H1 (cell line): ENCODE results near the gene PLAC1. TPM values are rescaled to one million over a fixed set of nuclear protein-coding genes. Genes with fewer than 3 reads are reported as not detected.

Experiments used
- CTCF ChIA-PET: fragments of 300-600 bp; sonication (Branson Sonifier 250); formaldehyde crosslinking; loops from one replicate; lab custom pipeline; 2021; ENCODE audit not compliant: partially characterized antibody; lab: Charles Lee
- POLR2A ChIA-PET: fragments of 300-600 bp; sonication (Branson Sonifier 250); formaldehyde crosslinking; loops from one replicate; lab custom pipeline; 2021; ENCODE audit warnings: inconsistent platforms; ENCODE audit not compliant: partially characterized antibody; lab: Charles Lee
- DNase-seq, 2 experiments: peaks; one replicate each; pipeline versions ENCODE4 v3.0.0 to v3.0.0-alpha.2; 2010 to 2022; ENCODE audit warnings: low spot score in 2 of 2, low read depth in 1 of 2, mixed read lengths in 1 of 2
- FAIRE-seq: peaks from 2 replicates; lab custom pipeline; 2011; peaks lifted over from hg19 to GRCh38; lab: Jason Lieb, UNC
- H2AFZ ChIP-seq: 2 replicates; pipeline ENCODE4 v1.8.1; 2012; ENCODE audit warnings: low read length, inconsistent platforms
- H2AK5ac ChIP-seq: 2 replicates; pipeline ENCODE4 v1.6.1; 2013; ENCODE audit warnings: low read depth, low read length
- H2BK120ac ChIP-seq: replicated peaks from 2 replicates; pipeline ENCODE3; 2013; ENCODE audit warnings: low read depth, low read length, inconsistent platforms
- H2BK12ac ChIP-seq: 2 replicates; pipeline ENCODE4 v1.6.1; 2013; ENCODE audit warnings: low read depth, low read length
- H2BK15ac ChIP-seq: 2 replicates; pipeline ENCODE4 v1.6.1; 2013; ENCODE audit warnings: low read length
- H2BK20ac ChIP-seq: 2 replicates; pipeline ENCODE4 v1.6.1; 2013; ENCODE audit warnings: low read length
- H2BK5ac ChIP-seq: 2 replicates; pipeline ENCODE4 v1.6.1; 2013; ENCODE audit warnings: low read depth, low read length
- H3K14ac ChIP-seq: 2 replicates; pipeline ENCODE4 v1.6.1; 2013; ENCODE audit warnings: inconsistent platforms; ENCODE audit not compliant: insufficient read length
- H3K18ac ChIP-seq: 2 replicates; pipeline ENCODE4 v1.6.1; 2013; ENCODE audit warnings: low read length; ENCODE audit errors: extremely low read depth
- H3K23ac ChIP-seq: 2 replicates; pipeline ENCODE4 v1.6.1; 2013; ENCODE audit warnings: inconsistent platforms; ENCODE audit not compliant: insufficient read length
- H3K23me2 ChIP-seq: 2 replicates; pipeline ENCODE4 v1.6.1; 2013; ENCODE audit warnings: low read depth, low read length
- H3K27ac ChIP-seq: 2 replicates; pipeline ENCODE4 v1.6.1; 2011; ENCODE audit warnings: low read depth, low read length, inconsistent platforms
- H3K27me3 ChIP-seq, 4 experiments: replicated peaks in 1 of 4; 1 replicate in 1 of 4; 2 replicates in 3 of 4; pipeline versions ENCODE4 v1.6.1 to v1.8.1; 2011 to 2013; ENCODE audit warnings: low read length in 3 of 4, mild to moderate bottlenecking in 3 of 4, inconsistent platforms in 2 of 4, mixed read lengths in 2 of 4, moderate library complexity in 1 of 4; ENCODE audit not compliant: control insufficient read depth in 3 of 4, insufficient read depth in 3 of 4; ENCODE audit errors: extremely low read depth in 1 of 4
- H3K36me3 ChIP-seq, 4 experiments: 2 replicates each; pipeline versions ENCODE4 v1.6.1 to v1.8.1; 2011 to 2013; ENCODE audit warnings: mild to moderate bottlenecking in 4 of 4, low read length in 3 of 4, moderate library complexity in 2 of 4, control low read depth in 1 of 4, inconsistent platforms in 1 of 4; ENCODE audit not compliant: insufficient read depth in 4 of 4, control insufficient read depth in 2 of 4
- H3K4ac ChIP-seq: replicated peaks from 2 replicates; pipeline ENCODE3; 2013; ENCODE audit warnings: low read length, low read depth, mixed read lengths, inconsistent platforms; ENCODE audit not compliant: insufficient read length
- H3K4me1 ChIP-seq, 4 experiments: replicated peaks in 1 of 4; 1 replicate in 1 of 4; 2 replicates in 3 of 4; pipeline versions ENCODE4 v1.6.1 to v1.8.1; 2011 to 2013; ENCODE audit warnings: low read length in 3 of 4, inconsistent platforms in 2 of 4, mixed read lengths in 1 of 4; ENCODE audit not compliant: insufficient read depth in 4 of 4, control insufficient read depth in 3 of 4
- H3K4me2 ChIP-seq, 2 experiments: 2 replicates each; pipeline versions ENCODE4 v1.6.1 to v1.8.1; 2011 to 2013; ENCODE audit warnings: low read depth in 2 of 2, low read length in 2 of 2, control low read depth in 1 of 2, inconsistent platforms in 1 of 2, mild to moderate bottlenecking in 1 of 2; ENCODE audit not compliant: insufficient read depth in 1 of 2
- H3K4me3 ChIP-seq, 4 experiments: fragments of 200-600, 300-600 bp in 1 of 4; sonication (generic), shearing (Covaris generic), sonication (Bioruptor Twin) in 1 of 4; 2 replicates each; pipeline versions ENCODE4 v1.5.1 to v1.8.1; 2011 to 2016; ENCODE audit warnings: low read length in 4 of 4, low read depth in 3 of 4, control low read depth in 2 of 4, inconsistent platforms in 2 of 4, mild to moderate bottlenecking in 2 of 4, mixed read lengths in 1 of 4, moderate library complexity in 1 of 4; ENCODE audit not compliant: insufficient read depth in 2 of 4; ENCODE audit errors: extremely low read depth in 1 of 4
- H3K56ac ChIP-seq: replicated peaks from 2 replicates; pipeline ENCODE3; 2013; ENCODE audit warnings: low read depth, mild to moderate bottlenecking, mixed read lengths, low read length, inconsistent platforms; ENCODE audit not compliant: insufficient read length
- H3K79me1 ChIP-seq: 2 replicates; pipeline ENCODE4 v1.6.1; 2013; ENCODE audit warnings: low read depth, low read length, control low read depth
- H3K79me2 ChIP-seq, 2 experiments: 2 replicates each; pipeline versions ENCODE4 v1.6.1 to v1.8.1; 2012 to 2013; ENCODE audit warnings: low read length in 2 of 2, mild to moderate bottlenecking in 2 of 2, inconsistent platforms in 1 of 2; ENCODE audit not compliant: insufficient read depth in 2 of 2, control insufficient read depth in 1 of 2
- H3K9ac ChIP-seq, 4 experiments: replicated peaks in 1 of 4; 1 replicate in 1 of 4; 2 replicates in 3 of 4; pipeline versions ENCODE4 v1.6.1 to v1.8.1; 2011 to 2013; ENCODE audit warnings: low read depth in 3 of 4, low read length in 3 of 4, control low read depth in 2 of 4, mild to moderate bottlenecking in 2 of 4, moderate library complexity in 2 of 4, inconsistent platforms in 1 of 4; ENCODE audit errors: extremely low read depth in 1 of 4
- H3K9me3 ChIP-seq, 2 experiments: 2 replicates each; pipeline versions ENCODE4 v1.6.1 to v1.8.1; 2012 to 2013; ENCODE audit warnings: mild to moderate bottlenecking in 2 of 2, moderate library complexity in 2 of 2, control low read depth in 1 of 2, inconsistent platforms in 1 of 2, low read depth in 1 of 2, low read length in 1 of 2, mixed read lengths in 1 of 2; ENCODE audit not compliant: insufficient read depth in 2 of 2
- H4K20me1 ChIP-seq, 2 experiments: replicated peaks in 1 of 2; 2 replicates each; pipeline versions ENCODE3 to v1.8.1; 2011 to 2013; ENCODE audit warnings: inconsistent platforms in 2 of 2, low read length in 2 of 2, mild to moderate bottlenecking in 1 of 2; ENCODE audit not compliant: insufficient read depth in 2 of 2, control insufficient read depth in 1 of 2
- H4K5ac ChIP-seq: 2 replicates; pipeline ENCODE4 v1.6.1; 2013; ENCODE audit warnings: low read length, low read depth, mixed read lengths, inconsistent platforms; ENCODE audit not compliant: insufficient read length
- H4K8ac ChIP-seq: 2 replicates; pipeline ENCODE4 v1.8.0; 2013; ENCODE audit warnings: mild to moderate bottlenecking, moderate library complexity, low read length, inconsistent platforms; ENCODE audit not compliant: insufficient read depth; ENCODE audit errors: extremely low read depth
- H4K91ac ChIP-seq: replicated peaks from 2 replicates; pipeline ENCODE3; 2013; ENCODE audit warnings: low read length, mixed read lengths, inconsistent platforms; ENCODE audit not compliant: insufficient read length
- CHD1 ChIP-seq: IDR thresholded peaks from 2 replicates; pipeline ENCODE4 v1.6.1; 2012; ENCODE audit warnings: low read depth, low read length, improper control_type of control experiment
- CHD2 ChIP-seq: IDR thresholded peaks from 2 replicates; pipeline ENCODE4 v1.6.1; 2012; ENCODE audit warnings: low read length, improper control_type of control experiment
- JUN ChIP-seq: IDR thresholded peaks from 2 replicates; pipeline ENCODE4 v1.6.1; 2011; ENCODE audit warnings: low read depth, mild to moderate bottlenecking, improper control_type of control experiment, low read length
- MAFK ChIP-seq: IDR thresholded peaks from 2 replicates; pipeline ENCODE4 v1.6.1; 2012; ENCODE audit warnings: low read depth, mild to moderate bottlenecking, improper control_type of control experiment, low read length
- POU5F1 ChIP-seq: IDR thresholded peaks from 2 replicates; pipeline ENCODE4 v1.6.1; 2011; ENCODE audit warnings: low read depth, mild to moderate bottlenecking, low read length, moderate library complexity
- RNF2 ChIP-seq: fragments of 200-900, 300-1000 bp; sonication (generic); IDR thresholded peaks from 2 replicates; pipeline ENCODE4 v1.7.1; 2016; ENCODE audit warnings: borderline replicate concordance, low read depth, mild to moderate bottlenecking, antibody characterized with exemption, low read length; ENCODE audit not compliant: poor library complexity, severe bottlenecking; ENCODE audit errors: missing control alignments
- RXRA ChIP-seq: IDR thresholded peaks from 2 replicates; pipeline ENCODE4 v1.6.1; 2011; ENCODE audit warnings: low read depth, mild to moderate bottlenecking, low read length, moderate library complexity; ENCODE audit not compliant: insufficient read depth
- SIRT6 ChIP-seq: IDR thresholded peaks from one replicate; pipeline ENCODE4 v1.7.1; 2012; ENCODE audit warnings: low read length, inconsistent platforms
- polyA plus RNA-seq, 7 experiments: library from polyadenylated mRNA; depleted of rRNA in 3 of 7; stranded (reverse) in 5 of 7; unstranded in 2 of 7; fragments of >200 nt in 5 of 7; fragments of 200-250 nt in 2 of 7; gene quantifications; 1 replicate in 5 of 7; 2 replicates in 1 of 7; 4 replicates in 1 of 7; pipeline versions ENCODE4 v1.2.1 to v1.2.3, GENCODE V29; 2011 to 2013; ENCODE audit warnings: missing spikeins in 2 of 7, mixed read lengths in 2 of 7
- total RNA-seq: library from RNA; stranded (reverse); fragmentation: NEBNext Ultra II Directional; extraction: Animal tissue kit (Norgen Biotek cat#: 25700); gene quantifications from 2 replicates; pipeline ENCODE4 v1.2.1, GENCODE V29; 2021

PLAC1 gene
- total and polyA plus RNA-seq, 2 of the 8 experiments (the other 6 are each of a cell fraction or from before 2014, with no cell fraction given) = 1.8 TPM; not detected in 1

DNA sequence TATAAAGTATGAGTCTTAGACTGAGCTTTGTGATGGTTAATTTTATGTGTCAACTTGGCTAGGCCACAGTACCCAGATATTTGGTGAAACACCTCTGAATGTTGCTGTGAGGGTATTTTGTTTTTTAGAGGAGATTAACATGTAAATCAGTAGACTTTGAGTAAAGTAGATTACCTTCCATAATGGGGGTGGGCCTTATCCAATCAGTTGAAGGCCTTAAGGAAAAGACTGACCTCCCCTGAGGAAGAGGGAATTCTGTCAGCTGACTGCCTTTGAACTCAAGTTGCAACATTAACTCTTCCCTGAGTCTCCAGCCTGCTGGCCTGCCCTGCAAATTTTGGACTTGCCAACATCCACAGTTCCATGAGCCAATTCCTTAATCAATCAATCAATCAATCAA, 66.0 kb downstream of the PLAC1 start:
- Histone ChIP-seq H4K5ac (no peak overlapping the region), H4K20me1 (no peaks in the 10 kb centered on the region), H3K14ac (no peak overlapping the region), H2BK20ac (no peak overlapping the region), H3K4me1 (no peaks in the 10 kb centered on the region), H3K4me3 (no peak overlapping the region), H3K36me3 (no peaks in the 10 kb centered on the region), H4K8ac (no peak overlapping the region), H2BK12ac (no peak overlapping the region), H2BK15ac (no peak overlapping the region), H3K23me2 (no peaks in the 10 kb centered on the region), H3K18ac (no peak overlapping the region), H2AFZ (no peak overlapping the region), H3K79me1 (no peaks in the 10 kb centered on the region), H3K56ac (no peak overlapping the region), H2AK5ac (no peak overlapping the region), H3K23ac (no peak overlapping the region), H3K4me2 (no peak overlapping the region), H3K27ac (no peak overlapping the region), H2BK5ac (no peak overlapping the region), H2BK120ac (no peak overlapping the region), H3K79me2 (no peaks in the 10 kb centered on the region), H3K9me3 (no peaks in the 10 kb centered on the region), H3K27me3 (no peaks in the 10 kb centered on the region), H4K91ac (no peak overlapping the region), H3K4ac (no peak overlapping the region), H3K9ac (no peak overlapping the region)
- DNase-seq (no peak), FAIRE-seq (no peak)
- no peak for TF ChIP-seq RXRA
- no peak for TF ChIP-seq CHD2
- TF ChIP-seq JUN = no peak
- TF ChIP-seq RNF2 = no peak
- no peak for TF ChIP-seq SIRT6
- no peak for TF ChIP-seq POU5F1
- TF ChIP-seq MAFK = no peak
- no peak for TF ChIP-seq CHD1
- ChIA-PET POLR2A (no interaction called here), CTCF (interaction anchor here (1.0 kb wide), 1 partner anchor 172 kb away, joined by 4 read pairs; no protein-coding TSS in a partner anchor)
